ENCODE results near the gene PYGL.

PYGL gene

GRCh38 chr14:50937325-50937724 is 7.0 kb downstream of the PYGL start:
- no peak for DNase-seq (ENCODE audit: extremely low spot score)
- CTCF ChIA-PET, result interaction anchor here (1.5 kb wide), 1 partner anchor 24 kb away, joined by 3 read pairs; no protein-coding TSS in a partner anchor
- no peak for TF ChIP-seq CTCF (IDR thresholded peaks at IDR 0.05; ENCODE audit: control extremely low read depth, extremely low read depth, low read depth, missing control alignments)
- POLR2A ChIA-PET, result no interaction called here

GRCh38 chr14:50936882-50937281 is 7.4 kb downstream of the PYGL start:
- ChIA-PET POLR2A (no interaction called here), CTCF (interaction anchor here (1.5 kb wide), 1 partner anchor 23 kb away, joined by 3 read pairs; no protein-coding TSS in a partner anchor)
- TF ChIP-seq CTCF (IDR thresholded peaks at IDR 0.05; ENCODE audit: control extremely low read depth, extremely low read depth, low read depth, missing control alignments), result no peak
- no peak for DNase-seq (ENCODE audit: extremely low spot score)

GRCh38 chr14:50936016-50936340 is 8.3 kb downstream of the PYGL start:
- ChIA-PET CTCF (interaction anchor here (1.3 to 1.6 kb wide), 3 partner anchors 13 to 76 kb away, joined by 3 to 4 read pairs (median 3); no protein-coding TSS in a partner anchor), POLR2A (no interaction called here)
- no peak for TF ChIP-seq CTCF (IDR thresholded peaks at IDR 0.05; ENCODE audit: control extremely low read depth, extremely low read depth, low read depth, missing control alignments)
- DNase-seq (ENCODE audit: extremely low spot score), result no peak

GRCh38 chr14:50935126-50936015 is 8.9 kb downstream of the PYGL start:
- DNase-seq (ENCODE audit: extremely low spot score), result no peak
- CTCF ChIA-PET, result interaction anchor here (0.8 to 1.6 kb wide), 4 partner anchors 10 to 75 kb away, joined by 3 to 4 read pairs (median 3); no protein-coding TSS in a partner anchor
- TF ChIP-seq CTCF (IDR thresholded peaks at IDR 0.05; ENCODE audit: control extremely low read depth, extremely low read depth, low read depth, missing control alignments), result no peak
- POLR2A ChIA-PET, result no interaction called here

GRCh38 chr14:50932592-50933495 is 11.4 kb downstream of the PYGL start:
- CTCF ChIA-PET, result no interaction called here
- POLR2A ChIA-PET, result no interaction called here
- DNase-seq (ENCODE audit: extremely low spot score), result no peak
- TF ChIP-seq CTCF (IDR thresholded peaks at IDR 0.05; ENCODE audit: control extremely low read depth, extremely low read depth, low read depth, missing control alignments), result no peak

GRCh38 chr14:50932156-50932555 is 12.1 kb downstream of the PYGL start:
- DNase-seq (ENCODE audit: extremely low spot score), result no peak
- TF ChIP-seq CTCF (IDR thresholded peaks at IDR 0.05; ENCODE audit: control extremely low read depth, extremely low read depth, low read depth, missing control alignments), result no peak
- CTCF ChIA-PET, result no interaction called here
- POLR2A ChIA-PET, result no interaction called here

Data from GM10248 (cell line).